GM18526 (cell line): ENCODE data around the gene CCDC136.

ENCODE experiments used
- POLR2A ChIP-seq: IDR thresholded peaks from 3 replicates; pipeline ENCODE4 v1.6.1; 2011; ENCODE audit not compliant: insufficient read length; ENCODE audit errors: extremely low read depth

The CCDC136 gene

DNA sequence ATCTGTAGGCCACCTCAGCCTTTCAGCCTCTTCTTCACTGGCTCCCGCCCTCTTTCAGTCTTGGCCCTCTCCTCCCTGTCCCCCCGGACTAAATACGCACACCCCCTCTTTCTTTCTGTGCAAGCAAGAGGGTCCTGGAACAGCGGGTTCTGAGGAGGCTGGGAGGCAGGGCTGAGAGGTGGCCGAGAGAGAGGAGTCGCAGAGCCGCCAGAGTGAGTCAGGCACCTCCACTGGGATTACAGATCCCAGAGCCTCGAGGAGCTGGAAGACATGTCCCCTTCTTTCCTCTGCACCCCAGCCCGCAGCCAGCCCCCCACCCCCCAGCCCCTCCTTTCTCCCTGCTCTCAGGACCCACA, 182 bp downstream of the CCDC136 start:
- TF ChIP-seq POLR2A = no peak

DNA sequence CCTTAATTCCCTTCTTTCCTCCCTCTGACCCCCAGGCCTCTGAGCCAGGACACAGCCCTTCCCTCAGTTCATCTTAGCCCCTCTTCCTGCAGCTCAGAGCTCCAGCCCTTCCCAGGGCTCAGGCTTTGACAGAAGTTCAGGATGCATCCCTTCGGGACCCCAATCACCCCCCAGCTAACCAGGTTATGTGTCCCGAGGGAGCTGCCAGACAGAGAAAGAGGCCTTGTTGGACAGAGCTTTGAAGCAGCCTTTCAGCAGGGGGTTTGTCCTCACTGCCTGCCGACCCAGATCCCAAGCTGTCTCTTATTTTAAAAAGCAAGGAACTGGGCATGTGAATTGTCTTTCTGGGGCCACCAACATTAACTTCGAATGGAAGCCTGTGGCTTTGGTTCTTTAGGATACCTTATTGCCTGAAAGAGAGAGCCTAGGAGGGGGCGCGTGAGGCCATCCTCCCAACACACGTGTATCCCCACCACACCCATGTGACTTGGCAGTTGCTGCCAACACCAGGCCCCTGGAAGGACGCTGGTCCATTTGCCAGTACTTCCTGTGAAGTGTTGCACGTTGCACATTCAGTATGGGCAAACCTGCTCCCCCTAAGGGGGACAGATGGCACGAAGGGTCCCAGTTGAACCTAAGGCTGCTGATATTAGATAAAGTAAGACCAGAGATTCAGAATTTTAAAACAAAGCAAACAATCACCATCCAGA, 858 bp downstream of the CCDC136 start:
- TF ChIP-seq POLR2A = no peak

DNA sequence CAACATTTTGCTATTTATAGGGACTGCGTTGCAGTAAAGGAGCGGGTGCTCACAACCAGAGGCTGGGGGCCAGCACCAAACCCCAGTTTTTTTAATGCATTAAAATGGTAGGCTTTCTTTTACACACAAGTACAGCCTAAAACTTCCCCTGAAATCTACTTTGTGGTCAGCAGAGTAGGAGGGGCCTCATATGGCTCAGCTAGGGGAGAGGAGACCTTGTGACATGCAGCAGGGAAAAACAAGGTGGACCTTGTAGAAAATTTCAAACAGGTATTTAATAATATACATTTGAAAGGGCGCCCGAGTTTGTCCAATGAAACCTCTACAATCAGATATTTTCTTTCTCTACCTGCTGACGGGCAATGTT, 1.4 kb downstream of the CCDC136 start:
- TF ChIP-seq POLR2A = no peak

DNA sequence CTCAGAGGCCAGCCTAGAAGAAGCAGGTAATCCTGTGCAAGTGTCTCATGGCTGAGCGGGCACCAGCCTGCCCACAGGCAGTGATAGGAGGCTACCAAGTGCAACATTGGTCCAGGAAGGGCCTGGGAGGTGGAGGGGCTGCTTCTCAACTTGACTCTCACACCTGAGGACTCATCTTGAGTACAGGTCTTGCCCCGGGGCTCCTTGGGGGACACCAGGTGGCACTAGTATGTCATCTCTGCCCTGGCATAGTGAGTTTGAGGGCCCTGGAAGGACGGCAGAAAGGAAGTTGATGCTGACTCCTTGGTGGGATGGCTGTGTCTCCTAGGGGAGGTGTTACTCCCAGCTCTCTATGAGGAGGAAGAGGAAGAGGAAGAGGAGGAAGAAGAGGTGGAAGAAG, 2.3 kb downstream of the CCDC136 start:
- no peak for TF ChIP-seq POLR2A

DNA sequence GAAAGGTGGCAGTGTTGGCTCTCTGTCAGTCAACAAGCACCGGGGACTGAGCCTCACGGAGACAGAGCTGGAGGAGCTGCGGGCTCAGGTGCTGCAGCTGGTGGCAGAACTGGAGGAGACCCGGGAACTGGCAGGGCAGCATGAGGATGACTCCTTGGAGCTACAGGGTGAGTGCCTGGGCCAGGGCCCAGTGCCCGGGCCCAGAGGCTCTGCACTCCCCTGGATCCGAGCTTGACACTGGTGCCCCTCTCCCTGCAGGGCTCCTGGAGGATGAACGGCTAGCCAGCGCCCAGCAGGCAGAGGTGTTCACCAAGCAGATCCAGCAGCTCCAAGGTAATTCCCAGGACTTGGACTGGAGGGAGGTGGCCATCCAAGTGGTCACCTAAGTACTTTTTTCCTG, 2.7 kb downstream of the CCDC136 start:
- TF ChIP-seq POLR2A = no peak

DNA sequence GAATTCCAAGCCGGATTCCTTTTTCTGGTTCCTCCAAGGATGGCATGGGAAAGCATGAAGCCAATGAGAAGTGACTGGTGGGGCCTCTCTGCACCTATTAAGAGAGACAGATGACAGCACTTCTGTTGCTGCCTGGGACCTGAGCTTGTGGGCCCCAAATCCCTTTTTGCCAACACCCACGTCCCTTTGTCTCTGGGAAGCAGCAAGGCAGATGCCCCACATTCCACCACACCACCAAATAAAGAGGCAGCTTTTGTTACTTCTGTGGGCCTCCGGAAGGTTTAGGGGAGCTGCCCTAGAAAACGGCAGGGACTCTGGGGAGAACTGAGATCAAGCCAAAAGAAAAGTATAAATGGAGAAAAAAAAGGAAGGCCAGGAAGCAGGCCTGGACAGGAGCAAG, 3.4 kb downstream of the CCDC136 start:
- TF ChIP-seq POLR2A = no peak

DNA sequence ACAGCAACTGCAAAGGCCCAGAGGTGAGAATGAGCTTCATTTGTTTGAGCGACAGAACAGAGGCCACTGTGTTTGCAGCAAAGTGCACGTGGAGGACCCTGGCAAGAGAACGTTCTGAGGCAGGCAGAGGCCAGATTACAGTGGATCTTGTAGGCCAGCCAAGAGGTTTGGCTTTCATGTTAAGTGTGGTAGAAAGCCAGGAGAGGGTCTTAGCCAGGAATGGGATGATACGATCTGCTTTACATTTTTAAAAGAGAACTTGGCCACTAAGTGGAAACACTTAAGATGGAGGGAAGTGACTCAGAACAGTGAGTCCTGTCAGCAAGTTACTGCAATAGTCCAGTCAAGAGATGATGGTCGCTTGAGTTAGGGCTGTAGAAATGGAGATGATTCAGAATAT, 4.6 kb downstream of the CCDC136 start:
- TF ChIP-seq POLR2A = no peak

DNA sequence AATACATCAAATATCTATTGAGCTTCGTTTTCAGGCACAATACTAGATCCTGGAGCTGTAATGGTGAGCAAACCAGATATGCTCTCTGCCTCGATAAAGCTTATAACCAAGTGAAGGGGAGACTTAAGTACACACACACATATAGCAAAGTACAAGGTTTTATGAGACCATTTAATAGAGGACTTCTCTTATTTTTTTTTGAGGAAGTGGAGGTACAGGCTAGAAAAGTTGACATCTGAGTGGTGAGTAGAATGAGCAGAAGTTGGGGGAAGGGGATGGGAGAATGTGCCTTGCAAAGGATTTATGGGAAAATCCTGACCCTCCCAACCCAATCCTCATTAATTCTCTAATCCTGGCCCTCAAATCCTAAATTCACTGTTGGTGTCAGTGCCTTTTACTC, 7.7 kb downstream of the CCDC136 start:
- TF ChIP-seq POLR2A = no peak

DNA sequence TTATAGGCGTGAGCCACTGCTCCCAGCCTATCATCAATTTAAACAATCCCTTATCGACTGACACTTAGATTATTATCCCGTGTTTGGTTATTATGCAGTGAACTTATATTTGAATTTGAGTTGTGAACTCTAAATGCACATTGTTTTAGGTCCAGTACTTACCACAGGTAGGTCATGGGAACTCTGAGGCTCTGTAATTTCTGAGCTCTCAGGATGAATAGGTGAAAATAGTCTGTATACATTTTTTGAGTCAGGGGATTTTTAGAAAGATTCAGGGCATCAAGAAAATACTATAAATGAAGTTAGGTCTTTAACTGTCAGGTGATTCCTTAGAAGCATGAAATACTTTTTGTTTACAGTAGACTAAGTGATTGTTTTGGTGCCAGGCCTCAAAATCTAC, 8.8 kb downstream of the CCDC136 start:
- TF ChIP-seq POLR2A = no peak

DNA sequence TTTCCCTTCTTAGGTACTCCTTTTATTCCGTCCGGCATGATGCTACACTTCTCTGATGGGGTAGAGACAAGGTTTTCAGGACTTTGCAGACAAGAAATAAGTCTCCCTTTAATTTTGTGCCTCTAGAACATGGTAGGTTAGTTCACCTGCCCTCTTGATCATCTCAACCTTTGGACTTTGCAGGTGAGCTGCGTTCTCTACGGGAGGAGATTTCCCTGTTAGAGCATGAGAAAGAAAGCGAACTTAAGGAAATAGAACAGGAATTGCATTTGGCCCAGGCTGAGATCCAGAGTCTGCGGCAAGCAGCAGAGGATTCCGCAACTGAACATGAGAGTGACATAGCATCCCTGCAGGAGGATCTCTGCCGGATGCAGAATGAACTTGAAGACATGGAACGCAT, 9.2 kb downstream of the CCDC136 start:
- no peak for TF ChIP-seq POLR2A

DNA sequence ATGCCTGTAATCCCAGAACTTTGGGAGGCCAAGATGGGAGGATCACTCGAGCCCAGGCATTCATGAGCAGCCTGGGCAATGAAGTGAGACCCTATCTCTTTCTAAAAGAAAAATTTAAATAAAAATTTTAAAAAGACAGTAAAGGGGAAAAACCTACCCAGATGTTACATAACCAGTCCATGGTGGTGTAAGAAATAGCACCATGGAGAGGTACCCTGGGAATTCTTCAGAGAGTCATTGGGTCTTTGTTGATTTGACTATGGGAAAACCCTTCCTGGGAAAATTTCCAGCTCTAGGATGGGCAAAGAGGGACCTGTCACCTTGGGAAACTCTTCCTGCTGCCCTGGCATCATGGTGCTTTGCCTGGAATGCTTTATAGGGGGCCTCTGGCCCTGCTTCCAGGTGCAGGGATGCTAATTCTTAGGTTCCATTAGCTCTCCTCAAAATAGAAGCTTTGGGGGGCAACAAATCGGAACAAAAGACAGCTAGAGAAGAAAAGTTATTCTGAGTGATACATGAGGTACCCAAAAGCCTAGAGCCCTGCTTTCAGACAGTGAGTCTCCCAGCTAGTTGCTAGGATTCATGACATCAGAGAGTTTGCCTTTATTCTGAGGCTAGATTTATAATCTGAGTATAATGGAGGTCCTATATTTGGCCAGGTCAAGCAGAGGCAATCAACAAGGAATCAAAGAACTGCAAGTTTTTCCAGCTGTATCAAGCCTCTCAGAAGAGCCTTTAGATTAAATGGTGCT, 10.1 kb downstream of the CCDC136 start:
- TF ChIP-seq POLR2A = no peak

DNA sequence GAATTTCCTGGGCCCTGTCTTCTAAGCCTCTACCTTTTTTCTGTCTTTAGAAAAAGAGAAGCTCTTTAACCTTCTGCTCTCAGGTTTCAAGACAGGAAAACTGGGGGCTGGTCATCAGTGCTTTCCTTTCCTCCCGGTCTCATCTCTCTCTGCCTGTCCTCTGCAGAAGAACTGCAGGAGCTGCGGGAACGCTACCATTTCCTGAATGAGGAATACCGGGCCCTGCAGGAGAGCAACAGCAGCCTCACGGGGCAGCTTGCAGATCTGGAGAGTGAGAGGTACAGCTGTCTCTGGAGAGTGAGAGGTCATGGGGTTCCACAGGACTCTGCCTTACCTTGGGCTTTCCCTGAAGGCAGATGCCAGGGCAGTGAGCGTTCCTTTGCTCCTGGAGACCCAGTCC, 12.7 kb downstream of the CCDC136 start:
- TF ChIP-seq POLR2A = no peak

DNA sequence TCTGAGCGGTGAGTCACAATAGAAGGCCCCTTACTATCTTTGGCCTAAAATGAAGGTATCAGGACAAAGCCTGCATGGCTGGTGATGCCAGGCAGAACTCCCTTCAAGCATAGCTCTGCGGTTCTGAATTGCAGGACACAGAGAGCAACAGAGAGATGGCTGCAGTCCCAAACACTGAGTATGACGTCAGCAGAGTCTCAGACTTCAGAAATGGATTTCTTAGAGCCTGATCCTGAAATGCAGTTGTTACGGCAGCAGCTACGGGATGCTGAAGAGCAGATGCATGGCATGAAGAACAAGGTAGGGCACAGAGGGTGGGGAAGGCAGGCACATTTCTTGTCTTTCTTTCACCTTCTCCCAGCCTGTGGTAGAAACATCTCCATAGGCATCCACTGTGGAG, 13.5 kb downstream of the CCDC136 start:
- TF ChIP-seq POLR2A = no peak

DNA sequence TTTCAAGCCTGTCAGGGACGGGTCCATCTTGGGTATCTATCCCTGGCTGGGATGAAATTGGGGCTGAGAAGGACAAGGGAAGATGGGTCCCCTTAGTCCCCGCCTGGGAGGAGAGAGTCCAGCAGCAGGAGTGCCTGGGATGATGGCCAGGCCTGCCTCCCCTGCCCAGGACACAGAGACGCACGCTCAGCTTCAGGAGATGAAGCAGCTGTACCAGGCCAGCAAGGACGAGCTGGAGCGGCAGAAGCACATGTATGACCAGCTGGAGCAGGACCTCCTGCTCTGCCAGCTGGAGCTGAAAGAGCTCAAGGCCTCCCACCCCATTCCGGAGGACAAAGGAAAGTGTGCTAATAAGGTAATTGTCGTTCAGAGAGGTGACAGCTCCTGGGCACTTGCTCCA, 15.4 kb downstream of the CCDC136 start:
- TF ChIP-seq POLR2A = no peak

DNA sequence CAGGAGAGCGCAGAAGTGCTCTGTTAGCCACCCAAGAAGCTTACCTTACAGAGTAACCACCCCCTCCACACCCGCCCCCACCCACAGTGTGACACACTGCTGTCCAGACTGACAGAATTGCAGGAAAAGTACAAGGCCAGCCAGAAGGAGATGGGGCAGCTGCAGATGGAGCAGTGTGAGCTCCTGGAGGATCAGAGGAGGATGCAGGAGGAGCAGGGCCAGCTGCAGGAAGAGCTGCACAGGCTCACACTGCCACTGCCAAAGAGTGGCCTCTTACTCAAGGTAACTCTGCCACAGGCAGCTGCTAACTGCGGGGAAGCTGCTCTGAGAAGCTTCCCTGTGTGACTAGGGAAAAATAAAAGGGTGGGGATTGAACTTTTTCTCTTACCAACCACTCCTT, 17.6 kb downstream of the CCDC136 start:
- TF ChIP-seq POLR2A = no peak

DNA sequence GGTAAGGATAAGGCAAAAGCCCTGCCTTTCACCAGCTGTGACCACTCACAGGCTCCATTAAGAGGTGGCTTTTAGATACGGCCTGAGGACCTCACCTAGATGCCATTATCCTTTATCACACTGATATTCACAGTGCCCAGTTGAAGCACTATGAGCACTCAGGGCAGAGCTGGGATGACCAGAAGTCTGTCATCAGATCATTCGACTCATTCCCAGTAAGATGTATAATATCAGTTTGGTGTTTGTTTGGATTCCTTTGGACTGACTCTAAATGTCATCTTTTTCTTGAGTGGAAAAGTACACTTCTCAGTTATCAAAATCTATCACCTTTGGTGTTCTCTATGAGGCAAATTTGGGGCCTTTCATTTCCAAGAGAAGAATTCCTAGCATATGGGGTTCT, 18.7 kb downstream of the CCDC136 start:
- TF ChIP-seq POLR2A = no peak

DNA sequence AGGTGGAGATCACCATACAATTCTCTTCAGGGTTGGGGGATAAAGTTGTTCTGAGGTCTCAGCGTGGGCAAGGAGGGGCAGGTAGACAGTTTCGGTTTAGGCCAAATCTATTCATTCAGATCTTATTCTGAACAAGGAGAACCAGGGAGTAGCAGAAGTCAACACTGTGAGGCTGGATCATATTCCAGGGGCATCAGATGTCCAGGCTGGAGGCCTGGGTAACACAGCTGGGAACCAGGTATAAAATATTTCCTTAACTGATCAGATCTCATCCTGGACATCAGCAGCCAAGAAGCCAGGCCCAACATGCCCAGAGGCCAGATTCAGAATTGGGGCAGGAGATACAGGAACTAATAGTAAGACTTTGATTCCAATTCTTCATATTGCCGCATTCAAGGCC, 19.2 kb downstream of the CCDC136 start:
- no peak for TF ChIP-seq POLR2A
